IMR-90 (cell line): Measurements from ENCODE around the gene ZP3. TPM values are rescaled to one million over a fixed set of nuclear protein-coding genes. Genes with fewer than 3 reads are reported as not detected.
A peak's percentile ranks its signal among the peaks of the same experiment; 100 is the strongest.

Experiments
- ATAC-seq: fragments of 200-7000 bp; cut with Tn5 transposase; 2 replicates; pipeline ENCODE4 v1.9.1; 2020; ENCODE audit warnings: low read depth, mild to moderate bottlenecking, moderate library complexity
- BruUV-seq: library from RNA; stranded (reverse); fragments of 400-500 nt; replicated peaks from 2 replicates; lab custom pipeline; 2021; lab: Mats Ljungman, UMichigan
- CTCF ChIA-PET: fragments of 300-600 bp; formaldehyde crosslinking; extraction: SDS; loops from one replicate; lab custom pipeline; 2021; ENCODE audit warnings: antibody characterized with exemption; lab: Yijun Ruan, JAX
- POLR2A ChIA-PET: fragments of 300-600 bp; sonication (Branson Sonifier 250); formaldehyde crosslinking; loops from one replicate; lab custom pipeline; 2022; ENCODE audit warnings: antibody characterized with exemption; ENCODE audit not compliant: unreplicated experiment; lab: Charles Lee
- DNase-seq: peaks from one replicate; pipeline ENCODE4 v3.0.0; 2013
- H2AFZ ChIP-seq: replicated peaks from 2 replicates; pipeline ENCODE3; 2013; ENCODE audit warnings: low read length, mild to moderate bottlenecking; ENCODE audit not compliant: poor library complexity
- H2AK5ac ChIP-seq: 2 replicates; pipeline ENCODE4 v1.6.1; 2013; ENCODE audit warnings: low read depth, low read length, inconsistent platforms
- H2AK9ac ChIP-seq: replicated peaks from 2 replicates; pipeline ENCODE3; 2013; ENCODE audit warnings: mild to moderate bottlenecking, low read depth, low read length, moderate library complexity; ENCODE audit not compliant: poor library complexity
- H2BK120ac ChIP-seq: 2 replicates; pipeline ENCODE4 v1.6.1; 2013; ENCODE audit warnings: low read depth, low read length, inconsistent platforms
- H2BK15ac ChIP-seq: 3 replicates; pipeline ENCODE4 v1.6.1; 2013; ENCODE audit warnings: low read depth, low read length, inconsistent platforms
- H2BK20ac ChIP-seq: 2 replicates; pipeline ENCODE4 v1.6.1; 2013; ENCODE audit warnings: low read depth, mild to moderate bottlenecking, inconsistent platforms, low read length, moderate library complexity
- H2BK5ac ChIP-seq: 2 replicates; pipeline ENCODE4 v1.6.1; 2013; ENCODE audit warnings: mild to moderate bottlenecking, low read depth, low read length, inconsistent platforms; ENCODE audit not compliant: poor library complexity, severe bottlenecking
- H3K14ac ChIP-seq: replicated peaks from 2 replicates; pipeline ENCODE4 v1.6.1; 2013; ENCODE audit warnings: low read depth, low read length, inconsistent platforms
- H3K18ac ChIP-seq: 2 replicates; pipeline ENCODE4 v1.6.1; 2013; ENCODE audit warnings: low read depth, low read length, control low read depth
- H3K23ac ChIP-seq: 2 replicates; pipeline ENCODE4 v1.6.1; 2013; ENCODE audit warnings: low read depth, low read length, inconsistent platforms
- H3K27ac ChIP-seq: 2 replicates; pipeline ENCODE4 v1.5.1; 2013; ENCODE audit warnings: mild to moderate bottlenecking, control low read depth, low read length; ENCODE audit not compliant: insufficient read depth
- H3K27me3 ChIP-seq: 2 replicates; pipeline ENCODE4 v1.6.1; 2013; ENCODE audit warnings: low read length; ENCODE audit not compliant: control insufficient read depth, insufficient read depth
- H3K36me3 ChIP-seq: 2 replicates; pipeline ENCODE4 v1.6.1; 2013; ENCODE audit warnings: low read length, mixed read lengths; ENCODE audit not compliant: control insufficient read depth, insufficient read depth
- H3K4ac ChIP-seq: 2 replicates; pipeline ENCODE4 v1.6.1; 2013; ENCODE audit warnings: low read depth, low read length, inconsistent platforms
- H3K4me1 ChIP-seq: 2 replicates; pipeline ENCODE4 v1.6.1; 2013; ENCODE audit warnings: low read length, mixed read lengths; ENCODE audit not compliant: control insufficient read depth, insufficient read depth
- H3K4me2 ChIP-seq: 2 replicates; pipeline ENCODE4 v1.6.1; 2013; ENCODE audit warnings: low read depth, mild to moderate bottlenecking, control low read depth, low read length, moderate library complexity
- H3K4me3 ChIP-seq: 2 replicates; pipeline ENCODE4 v1.5.1; 2013; ENCODE audit warnings: low read depth, mild to moderate bottlenecking, control low read depth, low read length, moderate library complexity; ENCODE audit not compliant: insufficient read depth
- H3K56ac ChIP-seq: 2 replicates; pipeline ENCODE4 v1.6.1; 2013; ENCODE audit warnings: low read length, inconsistent platforms; ENCODE audit not compliant: insufficient read depth; ENCODE audit errors: extremely low read depth
- H3K79me1 ChIP-seq, 2 experiments: 2 replicates each; pipeline ENCODE4 v1.6.1; 2013; ENCODE audit warnings: low read length in 2 of 2, inconsistent platforms in 1 of 2, low read depth in 1 of 2
- H3K9ac ChIP-seq: 2 replicates; pipeline ENCODE4 v1.6.1; 2013; ENCODE audit warnings: low read depth, low read length, control low read depth
- H3K9me1 ChIP-seq: 2 replicates; pipeline ENCODE4 v1.6.1; 2013; ENCODE audit warnings: low read length, inconsistent platforms; ENCODE audit not compliant: insufficient read depth
- H3K9me3 ChIP-seq: 2 replicates; pipeline ENCODE4 v1.6.1; 2013; ENCODE audit warnings: low read length; ENCODE audit not compliant: control insufficient read depth, insufficient read depth
- H4K20me1 ChIP-seq: 2 replicates; pipeline ENCODE4 v1.6.1; 2013; ENCODE audit warnings: low read length, inconsistent platforms; ENCODE audit not compliant: insufficient read depth
- H4K5ac ChIP-seq: 2 replicates; pipeline ENCODE4 v1.6.1; 2013; ENCODE audit warnings: mild to moderate bottlenecking, low read depth, low read length, control low read depth
- H4K8ac ChIP-seq, 2 experiments: 2 replicates each; pipeline ENCODE4 v1.6.1; 2013; ENCODE audit warnings: low read depth in 2 of 2, low read length in 2 of 2, control low read depth in 1 of 2, inconsistent platforms in 1 of 2
- H4K91ac ChIP-seq: 2 replicates; pipeline ENCODE4 v1.6.1; 2013; ENCODE audit warnings: low read depth, low read length, inconsistent platforms; ENCODE audit not compliant: insufficient read depth
- FOS ChIP-seq: fragments of 150-350 bp; IDR thresholded peaks from 2 replicates; pipeline ENCODE4 v1.6.1; 2016; ENCODE audit warnings: low read depth, low read length
- MXI1 ChIP-seq: IDR thresholded peaks from 2 replicates; pipeline ENCODE4 v1.6.1; 2012; ENCODE audit warnings: low read depth, mild to moderate bottlenecking, low read length, moderate library complexity, borderline replicate concordance
- NFE2L2 ChIP-seq: fragments of 150-350 bp; IDR thresholded peaks from 2 replicates; pipeline ENCODE4 v1.6.1; 2016; ENCODE audit warnings: low read depth, mild to moderate bottlenecking, low read length
- RAD21 ChIP-seq: IDR thresholded peaks from 2 replicates; pipeline ENCODE4 v1.6.1; 2012; ENCODE audit warnings: low read length, improper control_type of control experiment
- WGBS, 2 experiments: methylation state at CpG; one replicate each; pipeline versions ENCODE4 v1.1.5 to v1.1.7; 2013; ENCODE audit warnings: missing lambda C conversion rate in 2 of 2; ENCODE audit not compliant: insufficient read length in 1 of 2; ENCODE audit errors: extremely low coverage in 2 of 2; 5-methylcytosine and 5-hydroxymethylcytosine counted together
- dilution Hi-C: fragments of 300-500 bp; cut with HindIII; formaldehyde crosslinking; loops from one replicate; pipeline ENCODE4 v1.14.3; 2018; ENCODE audit warnings: low sequenced_read_pairs; ENCODE audit not compliant: unreplicated experiment
- in situ Hi-C: fragments of 300-500 bp; cut with MboI; formaldehyde crosslinking; loops from 3 replicates; pipeline ENCODE4 v1.14.3; 2019; ENCODE audit warnings: low sequenced_read_pairs, inconsistent platforms, mixed read lengths
- intact Hi-C: fragments of 100-400 bp; cut with micrococcal nuclease; formaldehyde crosslinking; loops from 2 replicates; pipeline ENCODE4 v1.10.0; 2022
- polyA plus RNA-seq, 3 experiments: library from polyadenylated mRNA; depleted of rRNA; stranded (reverse); fragments of >200 nt; gene quantifications; 2 replicates each; pipeline ENCODE4 v1.2.3, GENCODE V29; 2012; ENCODE audit warnings: low replicate concordance in 1 of 3
- total RNA-seq: library from RNA; depleted of rRNA; stranded (reverse); fragments of >200 nt; gene quantifications from 2 replicates; pipeline ENCODE4 v1.2.3, GENCODE V29; 2012
- TF ChIP-seq, protein P1 (sequence below): fragments of 150-350 bp; IDR thresholded peaks from 2 replicates; pipeline ENCODE4 v1.6.1; 2017; ENCODE audit warnings: mild to moderate bottlenecking, antibody characterized with exemption, low read length, low read depth
- TF ChIP-seq, protein P2 (sequence below): conservative IDR thresholded peaks from 2 replicates; pipeline ENCODE4 v1.5.1; 2012; ENCODE audit warnings: mild to moderate bottlenecking, low read depth, low read length, improper control_type of control experiment
- TF ChIP-seq, protein P3 (sequence below): fragments of 150-350 bp; IDR thresholded peaks from 2 replicates; pipeline ENCODE4 v1.6.1; 2016; ENCODE audit warnings: low read depth, mild to moderate bottlenecking, low read length, moderate library complexity, borderline replicate concordance

Gene ZP3
- total and polyA plus RNA-seq, 2 of the 4 experiments (the other 2 are of a cell fraction) = 0.54 to 0.67 TPM

DNA sequence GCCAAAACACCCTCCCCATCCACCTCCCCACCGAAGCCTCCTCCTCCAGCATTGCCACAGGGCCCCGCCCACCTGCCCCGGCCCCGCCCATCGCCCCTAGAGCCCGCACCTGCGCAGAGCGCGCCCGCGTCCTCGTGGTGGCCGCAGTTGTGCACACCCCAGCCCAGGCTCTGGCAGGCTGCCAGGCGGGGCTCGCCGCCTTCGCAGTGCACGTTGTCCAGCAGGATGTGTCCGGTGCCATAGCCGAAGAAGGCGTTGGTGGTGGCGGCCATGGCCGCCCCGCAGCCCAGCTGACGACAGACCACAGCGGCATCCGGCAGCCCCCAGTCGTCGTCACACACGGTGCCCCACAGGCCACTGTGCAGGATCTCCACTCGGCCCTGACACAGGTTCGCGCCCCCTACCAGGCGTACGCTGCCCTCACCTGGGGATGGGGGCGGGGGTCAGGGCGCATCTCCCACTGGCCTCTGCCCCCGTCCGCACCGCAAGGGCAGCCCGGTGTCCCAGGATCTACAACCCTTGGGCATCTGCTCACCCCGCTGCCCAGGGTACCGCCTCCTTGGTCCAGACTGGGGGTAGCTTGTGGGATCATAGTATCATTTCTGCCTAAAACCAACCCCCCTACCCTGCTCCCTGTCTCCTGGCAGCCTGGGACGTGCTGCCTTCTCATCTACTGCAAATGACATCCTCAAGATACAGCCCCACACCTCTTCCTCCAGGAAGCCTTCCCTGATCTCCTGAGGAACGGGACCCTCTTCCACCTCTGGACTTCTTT, 27.2 kb upstream of the ZP3 start:
- Histone ChIP-seq H3K79me1 (peaks cover 0 to 4% of the 10 kb centered on the region in 2 experiments; a peak in 1 of 4 replicates), H3K27ac (no peak overlapping the region), H4K5ac (peak overlapping the region; percentile 73; the same call in 1 of the 2 replicates), H3K9me1 (peaks cover 8% of the 10 kb centered on the region), H3K9ac (0 out of 2 replicates have a peak overlapping the region, but pooled peaks have one; percentile 3), H3K4me1 (peaks cover 12% of the 10 kb centered on the region), H3K36me3 (no peaks in the 10 kb centered on the region), H3K27me3 (no peaks in the 10 kb centered on the region; the same call in 1 of the 2 replicates), H3K23ac (no peak overlapping the region), H3K9me3 (no peaks in the 10 kb centered on the region), H2BK5ac (no peak overlapping the region), H2AK9ac (peak overlapping the region; percentile 83), H2BK20ac (no peak overlapping the region), H3K14ac (no peak overlapping the region; the same call in 1 of the 2 replicates), H2AK5ac (peak overlapping the region; percentile 23; the same call in 1 of the 2 replicates), H2AFZ (peak overlapping the region; percentile 94), H3K4ac (peak overlapping the region; percentile 53; the same call in 1 of the 2 replicates), H3K4me3 (peak overlapping the region; percentile 59), H3K56ac (no peak overlapping the region), H4K91ac (0 out of 2 replicates have a peak overlapping the region, but pooled peaks have one; percentile 21), H3K18ac (no peak overlapping the region), H4K20me1 (no peaks in the 10 kb centered on the region), H2BK15ac (no peak overlapping the region; the same call in 2 of the 3 replicates), H4K8ac (peak overlapping the region; percentile 23 to 92; a peak in 2 of 4 replicates), H2BK120ac (peak overlapping the region; percentile 1; the same call in 1 of the 2 replicates), H3K4me2 (peak overlapping the region; percentile 92)
- ChIA-PET POLR2A (no interaction called here), CTCF (no interaction called here)
- DNase-seq (peak; percentile 31), ATAC-seq (peak; percentile 49)
- 2% methylated on average over 14 of the region's 45 CpGs; no CpG with 5 or more reads in 1 of the 2 experiments for WGBS, 2 experiments
- TF ChIP-seq, protein P1, sequence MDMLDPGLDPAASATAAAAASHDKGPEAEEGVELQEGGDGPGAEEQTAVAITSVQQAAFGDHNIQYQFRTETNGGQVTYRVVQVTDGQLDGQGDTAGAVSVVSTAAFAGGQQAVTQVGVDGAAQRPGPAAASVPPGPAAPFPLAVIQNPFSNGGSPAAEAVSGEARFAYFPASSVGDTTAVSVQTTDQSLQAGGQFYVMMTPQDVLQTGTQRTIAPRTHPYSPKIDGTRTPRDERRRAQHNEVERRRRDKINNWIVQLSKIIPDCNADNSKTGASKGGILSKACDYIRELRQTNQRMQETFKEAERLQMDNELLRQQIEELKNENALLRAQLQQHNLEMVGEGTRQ = no peak
- TF ChIP-seq, protein P2, sequence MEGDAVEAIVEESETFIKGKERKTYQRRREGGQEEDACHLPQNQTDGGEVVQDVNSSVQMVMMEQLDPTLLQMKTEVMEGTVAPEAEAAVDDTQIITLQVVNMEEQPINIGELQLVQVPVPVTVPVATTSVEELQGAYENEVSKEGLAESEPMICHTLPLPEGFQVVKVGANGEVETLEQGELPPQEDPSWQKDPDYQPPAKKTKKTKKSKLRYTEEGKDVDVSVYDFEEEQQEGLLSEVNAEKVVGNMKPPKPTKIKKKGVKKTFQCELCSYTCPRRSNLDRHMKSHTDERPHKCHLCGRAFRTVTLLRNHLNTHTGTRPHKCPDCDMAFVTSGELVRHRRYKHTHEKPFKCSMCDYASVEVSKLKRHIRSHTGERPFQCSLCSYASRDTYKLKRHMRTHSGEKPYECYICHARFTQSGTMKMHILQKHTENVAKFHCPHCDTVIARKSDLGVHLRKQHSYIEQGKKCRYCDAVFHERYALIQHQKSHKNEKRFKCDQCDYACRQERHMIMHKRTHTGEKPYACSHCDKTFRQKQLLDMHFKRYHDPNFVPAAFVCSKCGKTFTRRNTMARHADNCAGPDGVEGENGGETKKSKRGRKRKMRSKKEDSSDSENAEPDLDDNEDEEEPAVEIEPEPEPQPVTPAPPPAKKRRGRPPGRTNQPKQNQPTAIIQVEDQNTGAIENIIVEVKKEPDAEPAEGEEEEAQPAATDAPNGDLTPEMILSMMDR = no peak
- TF ChIP-seq FOS = no peak
- TF ChIP-seq NFE2L2 = no peak
- 0 out of 2 replicates have a peak, but pooled peaks have one; percentile 21 for TF ChIP-seq MXI1
- TF ChIP-seq RAD21 = no peak
- TF ChIP-seq, protein P3, sequence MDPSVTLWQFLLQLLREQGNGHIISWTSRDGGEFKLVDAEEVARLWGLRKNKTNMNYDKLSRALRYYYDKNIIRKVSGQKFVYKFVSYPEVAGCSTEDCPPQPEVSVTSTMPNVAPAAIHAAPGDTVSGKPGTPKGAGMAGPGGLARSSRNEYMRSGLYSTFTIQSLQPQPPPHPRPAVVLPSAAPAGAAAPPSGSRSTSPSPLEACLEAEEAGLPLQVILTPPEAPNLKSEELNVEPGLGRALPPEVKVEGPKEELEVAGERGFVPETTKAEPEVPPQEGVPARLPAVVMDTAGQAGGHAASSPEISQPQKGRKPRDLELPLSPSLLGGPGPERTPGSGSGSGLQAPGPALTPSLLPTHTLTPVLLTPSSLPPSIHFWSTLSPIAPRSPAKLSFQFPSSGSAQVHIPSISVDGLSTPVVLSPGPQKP = no peak
- dilution Hi-C loops = no loop called here
- intact Hi-C loops = no loop called here
- in situ Hi-C loops = no loop called here
- BruUV-seq = no TSS peak
